Measurements from ENCODE around the gene CLCN5. TPM values are rescaled to one million over a fixed set of nuclear protein-coding genes. Genes with fewer than 3 reads are reported as not detected.

The CLCN5 gene
- total RNA-seq, 4 donors from 2014 or later, result 2.5 to 20.3 (median 17.2) TPM

- no peaks in the 10 kb centered on the region for H3K27me3 ChIP-seq
- no peaks in the 10 kb centered on the region for H3K9me3 ChIP-seq
- H3K4me1 ChIP-seq, result no peaks in the 10 kb centered on the region
- H3K4me3 ChIP-seq, result no peak overlapping the region
- H3K27ac ChIP-seq, result no peak overlapping the region
- TF ChIP-seq POLR2A (IDR thresholded peaks at IDR 0.05), result no peak
- TF ChIP-seq CTCF (IDR thresholded peaks at IDR 0.05), result no peak
- H3K36me3 ChIP-seq, result no peaks in the 10 kb centered on the region
- DNase-seq, result no peak
Measured at GRCh38 chrX:49956313-49956712, 33.9 kb downstream of the CLCN5 start.

GRCh38 chrX:49958727-49959485 is 36.5 kb downstream of the CLCN5 start:
- DNase-seq, result no peak
- Histone ChIP-seq H3K36me3 (no peaks in the 10 kb centered on the region), H3K9me3 (no peaks in the 10 kb centered on the region), H3K4me3 (no peak overlapping the region), H3K27me3 (no peaks in the 10 kb centered on the region), H3K4me1 (no peaks in the 10 kb centered on the region), H3K27ac (no peak overlapping the region)
- no peak for TF ChIP-seq POLR2A (IDR thresholded peaks at IDR 0.05)
- TF ChIP-seq CTCF (IDR thresholded peaks at IDR 0.05), result no peak

- Histone ChIP-seq H3K36me3 (no peaks in the 10 kb centered on the region), H3K4me3 (no peak overlapping the region), H3K27ac (no peak overlapping the region), H3K27me3 (no peaks in the 10 kb centered on the region), H3K9me3 (no peaks in the 10 kb centered on the region), H3K4me1 (no peaks in the 10 kb centered on the region)
- no peak for TF ChIP-seq CTCF (IDR thresholded peaks at IDR 0.05)
- TF ChIP-seq POLR2A (IDR thresholded peaks at IDR 0.05), result no peak
- no peak for DNase-seq
Measured at GRCh38 chrX:49959602-49960001, 37.2 kb downstream of the CLCN5 start.

GRCh38 chrX:49960061-49960460 is 37.7 kb downstream of the CLCN5 start:
- H3K4me3 ChIP-seq, result no peak overlapping the region
- H3K9me3 ChIP-seq, result no peaks in the 10 kb centered on the region
- no peak for TF ChIP-seq CTCF (IDR thresholded peaks at IDR 0.05)
- DNase-seq, result no peak
- H3K27me3 ChIP-seq, result no peaks in the 10 kb centered on the region
- H3K36me3 ChIP-seq, result no peaks in the 10 kb centered on the region
- H3K27ac ChIP-seq, result no peak overlapping the region
- H3K4me1 ChIP-seq, result no peaks in the 10 kb centered on the region

GRCh38 chrX:49970674-49971073 is 48.3 kb downstream of the CLCN5 start:
- no peak for DNase-seq
- TF ChIP-seq CTCF (IDR thresholded peaks at IDR 0.05) (no peak), POLR2A (IDR thresholded peaks at IDR 0.05) (no peak)
- Histone ChIP-seq H3K27me3 (no peaks in the 10 kb centered on the region), H3K27ac (no peak overlapping the region), H3K4me3 (no peak overlapping the region), H3K9me3 (no peaks in the 10 kb centered on the region), H3K4me1 (no peaks in the 10 kb centered on the region), H3K36me3 (no peaks in the 10 kb centered on the region)

Data from Peyer's patch (tissue), 4 donors.